Left lung (tissue), 14 donors: ENCODE measurements around the gene TMEM120A. TPM values are rescaled to one million over a fixed set of nuclear protein-coding genes. Genes with fewer than 3 reads are reported as not detected.
"Not testable (repeated sequence)": the region's sequence is repeated elsewhere in the genome, so short reads cannot be mapped to it uniquely, and the experiment has no call there.

Experiments
- ATAC-seq: fragments of 200-7000 bp; cut with Tn5 transposase; one replicate; pipeline ENCODE4 v1.9.1; 2020; ENCODE audit warnings: moderate library complexity
- DNase-seq, 4 donors: peaks; one replicate each; pipeline ENCODE4 v3.0.0-alpha.2; 2013 to 2020
- H3K27ac ChIP-seq, 2 donors: fragments of 200-600 bp; sonication (generic) in 1 of 2; one replicate each; pipeline versions ENCODE4 v1.5.0 to v1.8.0; 2020 to 2021
- H3K27me3 ChIP-seq, 2 donors: fragments of 200-600 bp; sonication (generic) in 1 of 2; one replicate each; pipeline versions ENCODE4 v1.5.0 to v1.8.0; 2020 to 2021
- H3K36me3 ChIP-seq, 2 donors: fragments of 200-600 bp; sonication (generic) in 1 of 2; one replicate each; pipeline versions ENCODE4 v1.5.0 to v1.8.0; 2020 to 2021
- H3K4me1 ChIP-seq, 2 donors: fragments of 200-600 bp; one replicate each; pipeline ENCODE4 v1.8.0; 2021
- H3K4me3 ChIP-seq, 2 donors: fragments of 200-600 bp; sonication (generic) in 1 of 2; one replicate each; pipeline versions ENCODE4 v1.5.0 to v1.8.0; 2020 to 2021; ENCODE audit warnings: mild to moderate bottlenecking in 1 of 2
- H3K9me3 ChIP-seq, 2 donors: fragments of 200-600 bp; sonication (generic) in 1 of 2; one replicate each; pipeline versions ENCODE4 v1.5.0 to v1.8.0; 2020 to 2021
- CTCF ChIP-seq, 2 donors: fragments of 200-600 bp; sonication (generic) in 1 of 2; IDR thresholded peaks; one replicate each; pipeline versions ENCODE4 v1.5.0 to v1.8.0; 2021; ENCODE audit warnings: antibody characterized with exemption in 2 of 2
- intact Hi-C, 2 donors: fragments of 100-400 bp; cut with DNase I; formaldehyde crosslinking; loops; one replicate each; pipeline versions ENCODE4 v1.11.2 to v1.14.2; 2022
- long read RNA-seq, 12 donors: library from polyadenylated mRNA in 2 of 12; unstranded in 2 of 12; transcript quantifications; one replicate each; pipeline ENCODE4 v2.0.0 and lab custom pipeline, GENCODE V29; 2019 to 2026
- polyA plus RNA-seq, 6 donors: library from polyadenylated mRNA; unstranded; fragments of 120-200 nt; gene quantifications; one replicate each; pipeline ENCODE4 v1.2.1, GENCODE V29; 2013; ENCODE audit not compliant: insufficient read length in 6 of 6
- total RNA-seq, 2 donors: library from RNA; stranded (reverse); fragmentation: NEBNext Ultra II Directional; extraction: Animal tissue kit (Norgen Biotek cat#: 25700); gene quantifications; one replicate each; pipeline ENCODE4 v1.2.1, GENCODE V29; 2021
- donor health status: DM: no; HTN: yes; CAD: no.
- donor health status: DM: no; HTN: no; CAD: no.

The TMEM120A gene
- 10 to 100 TPM; 32.3 to 50.4 TPM for total RNA-seq
- 10 to 100 TPM; 32.9 to 40.9 (median 38.4) TPM for polyA plus RNA-seq
- long read RNA-seq, donor 1, transcript TMEM120A-214 (12 exons, 1,456 nt) = major isoform, 5 of 34 reads
- long read RNA-seq, donor 1, partial matches to known transcripts = 27 of 34 reads
- long read RNA-seq, donor 1, other reads (novel, unspliced or antisense) = 0 of 34 reads
- long read RNA-seq, donor 2, transcript TMEM120A-214 (12 exons, 1,456 nt) = major isoform, 11 of 12 reads
- long read RNA-seq, donor 2, partial matches to known transcripts = 0 of 12 reads
- long read RNA-seq, donor 2, other reads (novel, unspliced or antisense) = 0 of 12 reads
- long read RNA-seq, donor 3, transcript TMEM120A-214 (12 exons, 1,456 nt) = major isoform, 9 of 11 reads
- long read RNA-seq, donor 3, partial matches to known transcripts = 0 of 11 reads
- long read RNA-seq, donor 3, other reads (novel, unspliced or antisense) = 0 of 11 reads
- long read RNA-seq, donor 4, transcript TMEM120A-214 (12 exons, 1,456 nt) = major isoform, 21 of 29 reads
- long read RNA-seq, donor 4, partial matches to known transcripts = 3 of 29 reads
- long read RNA-seq, donor 4, other reads (novel, unspliced or antisense) = 3 of 29 reads
- long read RNA-seq, donor 5, transcript TMEM120A-214 (12 exons, 1,456 nt) = major isoform, 12 of 12 reads
- long read RNA-seq, donor 5, partial matches to known transcripts = 0 of 12 reads
- long read RNA-seq, donor 5, other reads (novel, unspliced or antisense) = 0 of 12 reads
- long read RNA-seq, donor 6, transcript TMEM120A-214 (12 exons, 1,456 nt) = major isoform, 11 of 11 reads
- long read RNA-seq, donor 6, partial matches to known transcripts = 0 of 11 reads
- long read RNA-seq, donor 6, other reads (novel, unspliced or antisense) = 0 of 11 reads
- long read RNA-seq, donor 7, transcript TMEM120A-214 (12 exons, 1,456 nt) = major isoform, 6 of 8 reads
- long read RNA-seq, donor 7, partial matches to known transcripts = 0 of 8 reads
- long read RNA-seq, donor 7, other reads (novel, unspliced or antisense) = 0 of 8 reads
- long read RNA-seq, donor 8, transcript TMEM120A-214 (12 exons, 1,456 nt) = major isoform, 9 of 11 reads
- long read RNA-seq, donor 8, partial matches to known transcripts = 0 of 11 reads
- long read RNA-seq, donor 8, other reads (novel, unspliced or antisense) = 0 of 11 reads
- long read RNA-seq, donor 9 = 0 reads
- long read RNA-seq, donor 10, transcript TMEM120A-214 (12 exons, 1,456 nt) = major isoform, 42 of 58 reads
- long read RNA-seq, donor 10, partial matches to known transcripts = 3 of 58 reads
- long read RNA-seq, donor 10, other reads (novel, unspliced or antisense) = 7 of 58 reads
- long read RNA-seq, donor 11, transcript TMEM120A-214 (12 exons, 1,456 nt) = major isoform, 9 of 25 reads
- long read RNA-seq, donor 11, partial matches to known transcripts = 9 of 25 reads
- long read RNA-seq, donor 11, other reads (novel, unspliced or antisense) = 0 of 25 reads
- long read RNA-seq, donor 12, transcript TMEM120A-214 (12 exons, 1,456 nt) = major isoform, 9 of 9 reads
- long read RNA-seq, donor 12, partial matches to known transcripts = 0 of 9 reads
- long read RNA-seq, donor 12, other reads (novel, unspliced or antisense) = 0 of 9 reads

GRCh38 chr7:75994388-75995051 is at the start of gene TMEM120A:
Gene TMEM120A (minus strand): TSS chr7:75994595. CDS start chr7:75994570, 25 bp downstream.
- ATAC-seq = peak; percentile 98
- Histone ChIP-seq H3K9me3 (no peaks in the 10 kb centered on the region), H3K4me3 (peak within 1 kb of the TSS; percentile 89 to 99), H3K36me3 (peaks cover 0 to 17% of the 10 kb centered on the region in 2 donors), H3K27me3 (no peaks in the 10 kb centered on the region), H3K4me1 (peaks cover 10 to 52% of the 10 kb centered on the region in 2 donors), H3K27ac (peak within 1 kb of the TSS; percentile 85 to 88)
- DNase-seq = peak; percentile 87 to 98 (median 94)
- TF ChIP-seq CTCF (IDR thresholded peaks at IDR 0.05) = peak; percentile 20 to 41
- intact Hi-C loops = loop anchor here in 1 of 2 donors (10.0 kb wide), 1 partner anchor 110 kb away; no protein-coding TSS in a partner anchor

GRCh38 chr7:76040126-76040525 is 45.7 kb upstream of the TMEM120A start:
- no peak for TF ChIP-seq CTCF (IDR thresholded peaks at IDR 0.05)
- no peaks in the 10 kb centered on the region for H3K27me3 ChIP-seq
- ATAC-seq (no peak), DNase-seq (no peak)
- H3K4me3 ChIP-seq = no peak overlapping the region
- H3K9me3 ChIP-seq = no peaks in the 10 kb centered on the region
- peaks cover 0 to 2% of the 10 kb centered on the region in 2 donors for H3K4me1 ChIP-seq
- peaks cover 0 to 19% of the 10 kb centered on the region in 2 donors for H3K36me3 ChIP-seq
- H3K27ac ChIP-seq = no peak overlapping the region
- intact Hi-C loops = no loop called here

- H3K27me3 ChIP-seq = no peaks in the 10 kb centered on the region
- intact Hi-C loops = no loop called here
- no peak overlapping the region for H3K4me3 ChIP-seq
- no peak overlapping the region for H3K27ac ChIP-seq
- H3K4me1 ChIP-seq = no peaks in the 10 kb centered on the region
- no peak for DNase-seq
- H3K36me3 ChIP-seq = peaks cover 0 to 19% of the 10 kb centered on the region in 2 donors
- no peak for TF ChIP-seq CTCF (IDR thresholded peaks at IDR 0.05)
- peak; percentile 17 for ATAC-seq
- H3K9me3 ChIP-seq = no peaks in the 10 kb centered on the region
Measured at GRCh38 chr7:76037310-76037709, 42.9 kb upstream of the TMEM120A start.

- Histone ChIP-seq H3K27me3 (no peaks in the 10 kb centered on the region), H3K4me1 (no peaks in the 10 kb centered on the region), H3K36me3 (peaks cover 0 to 27% of the 10 kb centered on the region in 2 donors), H3K4me3 (no peak overlapping the region), H3K27ac (no peak overlapping the region), H3K9me3 (no peaks in the 10 kb centered on the region)
- no peak for TF ChIP-seq CTCF (IDR thresholded peaks at IDR 0.05)
- DNase-seq = no peak
- no peak for ATAC-seq
- intact Hi-C loops = no loop called here
Measured at GRCh38 chr7:76031964-76032363, 37.6 kb upstream of the TMEM120A start.

GRCh38 chr7:76029682-76030081 is 35.3 kb upstream of the TMEM120A start:
- DNase-seq, H3K9me3 ChIP-seq, intact Hi-C loops, H3K4me1 ChIP-seq, H3K27ac ChIP-seq, H3K27me3 ChIP-seq, H3K4me3 ChIP-seq, ATAC-seq: not testable (repeated sequence)
- H3K36me3 ChIP-seq = peaks cover 0 to 47% of the 10 kb centered on the region in 2 donors
